Activated T-helper 2 cell treated with anti-CD3 and anti-CD28 coated beads, Interferon-gamma antibody, Interleukin-2, Interleukin-4, amounts not matched to agents 10 μg/mL and 5 μg/mL and 100 μg/mL, durations not matched to agents 14 hours and 24 hours and 36 hours (primary cell): ENCODE data around the gene DISC1. TPM values are rescaled to one million over a fixed set of nuclear protein-coding genes. Genes with fewer than 3 reads are reported as not detected.
"Not testable (repeated sequence)": the region's sequence is repeated elsewhere in the genome, so short reads cannot be mapped to it uniquely, and the experiment has no call there.

ENCODE experiments used
- DNase-seq: peaks from one replicate; pipeline ENCODE4 v3.0.0; 2021; ENCODE audit warnings: low spot score
- H3K27ac Mint-ChIP-seq: one replicate; pipeline ENCODE4 v1.8.0; 2021; ENCODE audit warnings: mixed read lengths
- H3K27me3 Mint-ChIP-seq: one replicate; pipeline ENCODE4 v1.8.0; 2021; ENCODE audit warnings: low read depth, mixed read lengths
- H3K36me3 Mint-ChIP-seq: one replicate; pipeline ENCODE4 v1.8.0; 2021; ENCODE audit warnings: low read depth, mixed read lengths
- H3K4me1 Mint-ChIP-seq: one replicate; pipeline ENCODE4 v1.8.0; 2021; ENCODE audit warnings: low read depth, mixed read lengths
- H3K4me3 Mint-ChIP-seq: one replicate; pipeline ENCODE4 v1.8.0; 2021; ENCODE audit warnings: low read depth, mild to moderate bottlenecking, moderate library complexity, mixed read lengths
- H3K9me3 Mint-ChIP-seq: one replicate; pipeline ENCODE4 v1.8.0; 2021; ENCODE audit warnings: mixed read lengths
- intact Hi-C: fragments of 100-400 bp; cut with micrococcal nuclease; formaldehyde crosslinking; loops from one replicate; pipeline ENCODE4 v1.15.1; 2023
- total RNA-seq: library from RNA; stranded (reverse); gene quantifications from 2 replicates; pipeline ENCODE4 v1.2.3, GENCODE V29; 2022

DISC1 gene
- total RNA-seq, 1 donor from 2014 or later: 1.5 TPM

GRCh38 chr1:231668826-231669225 is 42.2 kb downstream of the DISC1 start:
- H3K4me3 Mint-ChIP-seq: no peak overlapping the region
- no peaks in the 10 kb centered on the region for H3K4me1 Mint-ChIP-seq
- peaks cover 5% of the 10 kb centered on the region for H3K36me3 Mint-ChIP-seq

GRCh38 chr1:231669864-231670621 is 43.5 kb downstream of the DISC1 start:
- intact Hi-C loops, H3K36me3 Mint-ChIP-seq, H3K4me3 Mint-ChIP-seq, H3K27ac Mint-ChIP-seq, DNase-seq, H3K27me3 Mint-ChIP-seq, H3K4me1 Mint-ChIP-seq: not testable (repeated sequence)
- peaks cover 24% of the 10 kb centered on the region for H3K9me3 Mint-ChIP-seq

More at GRCh38 chr1:231668826-231669225, 42.2 kb downstream of the DISC1 start:
- H3K27ac Mint-ChIP-seq: no peak overlapping the region
- peaks cover 3% of the 10 kb centered on the region for H3K27me3 Mint-ChIP-seq
- DNase-seq: no peak
- intact Hi-C loops: no loop called here
- peaks cover 24% of the 10 kb centered on the region for H3K9me3 Mint-ChIP-seq

- no peak overlapping the region for H3K27ac Mint-ChIP-seq
- no peak for DNase-seq
- H3K4me3 Mint-ChIP-seq: no peak overlapping the region
- intact Hi-C loops: no loop called here
- H3K27me3 Mint-ChIP-seq: peaks cover 3% of the 10 kb centered on the region
- H3K4me1 Mint-ChIP-seq: peaks cover 2% of the 10 kb centered on the region
- peaks cover 5% of the 10 kb centered on the region for H3K36me3 Mint-ChIP-seq
- H3K9me3 Mint-ChIP-seq: peaks cover 24% of the 10 kb centered on the region
Observed at GRCh38 chr1:231670755-231671154, 44.2 kb downstream of the DISC1 start.

- intact Hi-C loops: no loop called here
- peaks cover 2% of the 10 kb centered on the region for H3K4me1 Mint-ChIP-seq
- H3K27ac Mint-ChIP-seq: no peak overlapping the region
- H3K27me3 Mint-ChIP-seq: peaks cover 3% of the 10 kb centered on the region
- H3K9me3 Mint-ChIP-seq: peaks cover 15% of the 10 kb centered on the region
- H3K4me3 Mint-ChIP-seq: no peak overlapping the region
- peaks cover 5% of the 10 kb centered on the region for H3K36me3 Mint-ChIP-seq
- no peak for DNase-seq
Observed at GRCh38 chr1:231674575-231674974, 48.0 kb downstream of the DISC1 start.

DNA sequence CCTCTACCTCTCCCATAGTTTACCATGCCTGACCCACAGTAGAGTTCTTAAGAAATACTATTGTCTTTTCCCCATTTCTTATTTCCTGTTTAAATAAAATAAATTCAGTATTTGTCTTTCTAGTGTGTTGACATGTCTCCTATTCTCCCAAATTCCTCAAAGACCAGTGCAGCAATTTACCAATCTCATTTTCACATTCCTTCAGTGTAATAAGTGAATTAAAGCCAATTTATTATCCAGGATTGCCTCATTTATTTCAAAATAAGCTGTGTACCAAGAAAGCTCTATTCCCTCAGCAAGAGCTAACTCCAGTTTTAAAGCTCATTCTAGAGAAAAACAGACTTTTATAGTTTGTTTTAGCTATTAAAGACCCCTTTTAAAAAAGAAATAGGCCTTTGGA is 49.9 kb downstream of the DISC1 start:
- no peak overlapping the region for H3K27ac Mint-ChIP-seq
- intact Hi-C loops: no loop called here
- no peaks in the 10 kb centered on the region for H3K9me3 Mint-ChIP-seq
- H3K4me1 Mint-ChIP-seq: peaks cover 2% of the 10 kb centered on the region
- H3K36me3 Mint-ChIP-seq: no peaks in the 10 kb centered on the region
- peaks cover 5% of the 10 kb centered on the region for H3K27me3 Mint-ChIP-seq
- no peak overlapping the region for H3K4me3 Mint-ChIP-seq
- DNase-seq: no peak

GRCh38 chr1:231677442-231677841 is 50.9 kb downstream of the DISC1 start:
- intact Hi-C loops: no loop called here
- Mint-ChIP-seq H3K4me1 (peaks cover 2% of the 10 kb centered on the region), H3K27me3 (peaks cover 5% of the 10 kb centered on the region), H3K4me3 (no peak overlapping the region), H3K9me3 (no peaks in the 10 kb centered on the region), H3K27ac (no peak overlapping the region), H3K36me3 (no peaks in the 10 kb centered on the region)
- no peak for DNase-seq

GRCh38 chr1:231678011-231678432 is 51.4 kb downstream of the DISC1 start:
- no peak overlapping the region for H3K27ac Mint-ChIP-seq
- H3K4me1 Mint-ChIP-seq: peaks cover 2% of the 10 kb centered on the region
- H3K27me3 Mint-ChIP-seq: peaks cover 5% of the 10 kb centered on the region
- H3K36me3 Mint-ChIP-seq: no peaks in the 10 kb centered on the region
- H3K9me3 Mint-ChIP-seq: no peaks in the 10 kb centered on the region
- no peak for DNase-seq
- intact Hi-C loops: no loop called here
- H3K4me3 Mint-ChIP-seq: no peak overlapping the region

- Mint-ChIP-seq H3K4me1 (peaks cover 2% of the 10 kb centered on the region), H3K9me3 (no peaks in the 10 kb centered on the region), H3K4me3 (no peak overlapping the region), H3K27me3 (peaks cover 3% of the 10 kb centered on the region), H3K27ac (no peak overlapping the region), H3K36me3 (no peaks in the 10 kb centered on the region)
- DNase-seq: no peak
- intact Hi-C loops: no loop called here
Observed at GRCh38 chr1:231679109-231679508, 52.5 kb downstream of the DISC1 start.

GRCh38 chr1:231681006-231681405 is 54.4 kb downstream of the DISC1 start:
- DNase-seq: no peak
- no peak overlapping the region for H3K4me3 Mint-ChIP-seq
- no peaks in the 10 kb centered on the region for H3K36me3 Mint-ChIP-seq
- intact Hi-C loops: no loop called here
- H3K27me3 Mint-ChIP-seq: peaks cover 3% of the 10 kb centered on the region
- no peak overlapping the region for H3K27ac Mint-ChIP-seq
- H3K4me1 Mint-ChIP-seq: no peaks in the 10 kb centered on the region
- peaks cover 3% of the 10 kb centered on the region for H3K9me3 Mint-ChIP-seq

GRCh38 chr1:231682779-231683178 is 56.2 kb downstream of the DISC1 start:
- peaks cover 3% of the 10 kb centered on the region for H3K27me3 Mint-ChIP-seq
- H3K4me1 Mint-ChIP-seq: no peaks in the 10 kb centered on the region
- no peaks in the 10 kb centered on the region for H3K36me3 Mint-ChIP-seq
- H3K27ac Mint-ChIP-seq: no peak overlapping the region
- peaks cover 15% of the 10 kb centered on the region for H3K9me3 Mint-ChIP-seq
- no peak for DNase-seq
- no peak overlapping the region for H3K4me3 Mint-ChIP-seq
- intact Hi-C loops: no loop called here

- Mint-ChIP-seq H3K4me3 (no peak overlapping the region), H3K4me1 (no peaks in the 10 kb centered on the region)
- intact Hi-C loops: no loop called here
Observed at GRCh38 chr1:231683439-231684165, 57.0 kb downstream of the DISC1 start.

GRCh38 chr1:231684356-231685244 is 58.0 kb downstream of the DISC1 start:
- Mint-ChIP-seq H3K4me1 (no peaks in the 10 kb centered on the region), H3K4me3 (no peak overlapping the region), H3K27ac (no peak overlapping the region), H3K9me3 (peaks cover 16% of the 10 kb centered on the region), H3K27me3 (peaks cover 3% of the 10 kb centered on the region), H3K36me3 (no peaks in the 10 kb centered on the region)
- intact Hi-C loops: no loop called here
- no peak for DNase-seq

More at GRCh38 chr1:231683439-231684165, 57.0 kb downstream of the DISC1 start:
- H3K36me3 Mint-ChIP-seq: no peaks in the 10 kb centered on the region
- no peak overlapping the region for H3K27ac Mint-ChIP-seq
- DNase-seq: no peak
- peaks cover 16% of the 10 kb centered on the region for H3K9me3 Mint-ChIP-seq
- peaks cover 3% of the 10 kb centered on the region for H3K27me3 Mint-ChIP-seq
